HEK293T (cell line): Measurements from ENCODE around the gene EYA4.

Source experiments
- ARNT ChIP-seq: fragments of 450-650 bp; IDR thresholded peaks from 2 replicates; pipeline ENCODE4 v1.6.1; 2017; ENCODE audit warnings: mild to moderate bottlenecking
- BHLHE40 ChIP-seq: fragments of 450-650 bp; IDR thresholded peaks from 2 replicates; pipeline ENCODE4 v1.6.1; 2016; ENCODE audit warnings: mild to moderate bottlenecking, moderate library complexity, borderline replicate concordance
- FOXK2 ChIP-seq: fragments of 450-650 bp; IDR thresholded peaks from 2 replicates; pipeline ENCODE4 v1.6.1; 2016; ENCODE audit warnings: mild to moderate bottlenecking
- FOXM1 ChIP-seq: fragments of 450-650 bp; IDR thresholded peaks from 2 replicates; pipeline ENCODE4 v1.6.1; 2017; ENCODE audit warnings: mild to moderate bottlenecking, borderline replicate concordance
- HDGF ChIP-seq: fragments of 450-650 bp; IDR thresholded peaks from 2 replicates; pipeline ENCODE4 v1.6.1; 2017; ENCODE audit warnings: antibody characterized with exemption, borderline replicate concordance
- L3MBTL2 ChIP-seq: fragments of 450-650 bp; conservative IDR thresholded peaks from 2 replicates; pipeline ENCODE4 v1.6.1; 2016; ENCODE audit warnings: mild to moderate bottlenecking
- NFRKB ChIP-seq: fragments of 450-650 bp; IDR thresholded peaks from 2 replicates; pipeline ENCODE4 v1.6.1; 2016; ENCODE audit warnings: mild to moderate bottlenecking, moderate library complexity
- PKNOX1 ChIP-seq: fragments of 450-650 bp; IDR thresholded peaks from 2 replicates; pipeline ENCODE4 v1.6.1; 2016
- SP1 ChIP-seq: fragments of 450-650 bp; IDR thresholded peaks from 2 replicates; pipeline ENCODE4 v1.6.1; 2017
- SUZ12 ChIP-seq: fragments of 450-650 bp; IDR thresholded peaks from 2 replicates; pipeline ENCODE4 v1.6.1; 2016; ENCODE audit warnings: mild to moderate bottlenecking
- TARDBP ChIP-seq: fragments of 450-650 bp; IDR thresholded peaks from 2 replicates; pipeline ENCODE4 v1.6.1; 2016

GRCh38 chr6:133559926-133560325 lies 318.8 kb downstream of the EYA4 start:
- TF ChIP-seq BHLHE40: no peak
- TF ChIP-seq HDGF: no peak
- no peak for TF ChIP-seq PKNOX1
- no peak for TF ChIP-seq NFRKB
- TF ChIP-seq FOXK2: no peak
- TF ChIP-seq SP1: no peak
- no peak for TF ChIP-seq L3MBTL2
- no peak for TF ChIP-seq FOXM1
- TF ChIP-seq TARDBP: no peak
- no peak for TF ChIP-seq SUZ12
- TF ChIP-seq ARNT: no peak
